ENCODE measurements around the gene PAK4.

PAK4 gene

GRCh38 chr19:39147480-39147879, 21.9 kb downstream of the PAK4 start:
- DNase-seq, result no peak

GRCh38 chr19:39148939-39149529, 23.4 kb downstream of the PAK4 start:
- no peak for DNase-seq

- no peak for DNase-seq
Observed at GRCh38 chr19:39150235-39150634, 24.6 kb downstream of the PAK4 start.

GRCh38 chr19:39150807-39151600, 25.4 kb downstream of the PAK4 start:
- DNase-seq, result no peak

GRCh38 chr19:39152066-39152465, 26.5 kb downstream of the PAK4 start:
- no peak for DNase-seq

- no peak for DNase-seq
Observed at GRCh38 chr19:39154100-39154628, 28.6 kb downstream of the PAK4 start.

- no peak for DNase-seq
Observed at GRCh38 chr19:39154629-39155100, 29.1 kb downstream of the PAK4 start.

GRCh38 chr19:39155114-39155700, 29.6 kb downstream of the PAK4 start:
- no peak for DNase-seq

- DNase-seq, result no peak
Observed at GRCh38 chr19:39155741-39156140, 30.2 kb downstream of the PAK4 start.

GRCh38 chr19:39156326-39157230, 31.0 kb downstream of the PAK4 start:
- no peak for DNase-seq

- DNase-seq, result no peak
Observed at GRCh38 chr19:39157275-39157996, 31.9 kb downstream of the PAK4 start.

- DNase-seq, result no peak
Observed at GRCh38 chr19:39157997-39158389, 32.4 kb downstream of the PAK4 start.

GRCh38 chr19:39158646-39159260, 33.2 kb downstream of the PAK4 start:
- DNase-seq, result no peak

GRCh38 chr19:39160523-39160861, 34.9 kb downstream of the PAK4 start:
- DNase-seq, result no peak

- no peak for DNase-seq
Observed at GRCh38 chr19:39160889-39161672, 35.5 kb downstream of the PAK4 start.

GRCh38 chr19:39162441-39163043, 37.0 kb downstream of the PAK4 start:
- no peak for DNase-seq

- no peak for DNase-seq
Observed at GRCh38 chr19:39163621-39164020, 38.0 kb downstream of the PAK4 start.

- no peak for DNase-seq
Observed at GRCh38 chr19:39164289-39164688, 38.7 kb downstream of the PAK4 start.

GRCh38 chr19:39165857-39166256, 40.3 kb downstream of the PAK4 start:
- DNase-seq, result no peak

All from CD4-positive, alpha-beta T cell treated with Interleukin-12 subunit alpha and Interleukin-12 subunit beta, for 1 hour (primary cell).